NCI-H1436 (cell line): ENCODE results near the gene SUGCT.
"Not testable (repeated sequence)": the region's sequence is repeated elsewhere in the genome, so short reads cannot be mapped to it uniquely, and the experiment has no call there.

Experiments used
- DNase-seq: peaks from one replicate; lab custom pipeline; 2025; lab: John Stamatoyannopoulos, UW

SUGCT gene

GRCh38 chr7:40627361-40627760, 492.6 kb downstream of the SUGCT start:
- DNase-seq = not testable (repeated sequence)

GRCh38 chr7:40629891-40630290, 495.1 kb downstream of the SUGCT start:
- no peak for DNase-seq

GRCh38 chr7:40634118-40634517, 499.3 kb downstream of the SUGCT start:
- DNase-seq = no peak

- DNase-seq = no peak
Observed at GRCh38 chr7:40638545-40639320, 503.9 kb downstream of the SUGCT start.

- DNase-seq = no peak
Observed at GRCh38 chr7:40640566-40640965, 505.8 kb downstream of the SUGCT start.

- no peak for DNase-seq
Observed at GRCh38 chr7:40641701-40642100, 506.9 kb downstream of the SUGCT start.

GRCh38 chr7:40643664-40644063, 508.9 kb downstream of the SUGCT start:
- DNase-seq = no peak

- no peak for DNase-seq
Observed at GRCh38 chr7:40644454-40645188, 509.8 kb downstream of the SUGCT start.

GRCh38 chr7:40645197-40645596, 510.4 kb downstream of the SUGCT start:
- DNase-seq = no peak

- DNase-seq = no peak
Observed at GRCh38 chr7:40646717-40647116, 511.9 kb downstream of the SUGCT start.

- no peak for DNase-seq
Observed at GRCh38 chr7:40647719-40648118, 512.9 kb downstream of the SUGCT start.

GRCh38 chr7:40649247-40649646, 514.4 kb downstream of the SUGCT start:
- no peak for DNase-seq

GRCh38 chr7:40650903-40651302, 516.1 kb downstream of the SUGCT start:
- DNase-seq = not testable (repeated sequence)

- no peak for DNase-seq
Observed at GRCh38 chr7:40654171-40654570, 519.4 kb downstream of the SUGCT start.

- no peak for DNase-seq
Observed at GRCh38 chr7:40655426-40655825, 520.6 kb downstream of the SUGCT start.

- no peak for DNase-seq
Observed at GRCh38 chr7:40656349-40656748, 521.5 kb downstream of the SUGCT start.

GRCh38 chr7:40658729-40659128, 523.9 kb downstream of the SUGCT start:
- no peak for DNase-seq

GRCh38 chr7:40659231-40659630, 524.4 kb downstream of the SUGCT start:
- no peak for DNase-seq

- no peak for DNase-seq
Observed at GRCh38 chr7:40673285-40673684, 538.5 kb downstream of the SUGCT start.

GRCh38 chr7:40674316-40674715, 539.5 kb downstream of the SUGCT start:
- DNase-seq = no peak

- DNase-seq = no peak
Observed at GRCh38 chr7:40675741-40676140, 540.9 kb downstream of the SUGCT start.

GRCh38 chr7:40676221-40676620, 541.4 kb downstream of the SUGCT start:
- no peak for DNase-seq

- DNase-seq = no peak
Observed at GRCh38 chr7:40680657-40681056, 545.9 kb downstream of the SUGCT start.
